B cell (primary cell): ENCODE measurements around the gene EVA1A.

Experiments
- EZH2 ChIP-seq: IDR thresholded peaks from 2 replicates; pipeline ENCODE4 v1.6.1; 2012; ENCODE audit warnings: borderline replicate concordance, low read depth, mild to moderate bottlenecking, moderate library complexity, low read length; ENCODE audit not compliant: insufficient read depth, poor library complexity, severe bottlenecking
- TF ChIP-seq, protein P1 (sequence below): fragments of 200-600 bp; IDR thresholded peaks from one replicate; pipeline ENCODE4 v1.8.0; 2022; ENCODE audit warnings: antibody characterized with exemption, mild to moderate bottlenecking

GRCh38 chr2:75489721-75490120 lies 71.0 kb downstream of the EVA1A start:
- TF ChIP-seq, protein P1, sequence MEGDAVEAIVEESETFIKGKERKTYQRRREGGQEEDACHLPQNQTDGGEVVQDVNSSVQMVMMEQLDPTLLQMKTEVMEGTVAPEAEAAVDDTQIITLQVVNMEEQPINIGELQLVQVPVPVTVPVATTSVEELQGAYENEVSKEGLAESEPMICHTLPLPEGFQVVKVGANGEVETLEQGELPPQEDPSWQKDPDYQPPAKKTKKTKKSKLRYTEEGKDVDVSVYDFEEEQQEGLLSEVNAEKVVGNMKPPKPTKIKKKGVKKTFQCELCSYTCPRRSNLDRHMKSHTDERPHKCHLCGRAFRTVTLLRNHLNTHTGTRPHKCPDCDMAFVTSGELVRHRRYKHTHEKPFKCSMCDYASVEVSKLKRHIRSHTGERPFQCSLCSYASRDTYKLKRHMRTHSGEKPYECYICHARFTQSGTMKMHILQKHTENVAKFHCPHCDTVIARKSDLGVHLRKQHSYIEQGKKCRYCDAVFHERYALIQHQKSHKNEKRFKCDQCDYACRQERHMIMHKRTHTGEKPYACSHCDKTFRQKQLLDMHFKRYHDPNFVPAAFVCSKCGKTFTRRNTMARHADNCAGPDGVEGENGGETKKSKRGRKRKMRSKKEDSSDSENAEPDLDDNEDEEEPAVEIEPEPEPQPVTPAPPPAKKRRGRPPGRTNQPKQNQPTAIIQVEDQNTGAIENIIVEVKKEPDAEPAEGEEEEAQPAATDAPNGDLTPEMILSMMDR = no peak
- TF ChIP-seq EZH2 = no peak
